ENCODE measurements around the gene GPR155. TPM values are rescaled to one million over a fixed set of nuclear protein-coding genes. Genes with fewer than 3 reads are reported as not detected.

GPR155 gene
- total RNA-seq, 4 donors from 2014 or later, result 20.6 to 31.2 (median 26.0) TPM

DNA sequence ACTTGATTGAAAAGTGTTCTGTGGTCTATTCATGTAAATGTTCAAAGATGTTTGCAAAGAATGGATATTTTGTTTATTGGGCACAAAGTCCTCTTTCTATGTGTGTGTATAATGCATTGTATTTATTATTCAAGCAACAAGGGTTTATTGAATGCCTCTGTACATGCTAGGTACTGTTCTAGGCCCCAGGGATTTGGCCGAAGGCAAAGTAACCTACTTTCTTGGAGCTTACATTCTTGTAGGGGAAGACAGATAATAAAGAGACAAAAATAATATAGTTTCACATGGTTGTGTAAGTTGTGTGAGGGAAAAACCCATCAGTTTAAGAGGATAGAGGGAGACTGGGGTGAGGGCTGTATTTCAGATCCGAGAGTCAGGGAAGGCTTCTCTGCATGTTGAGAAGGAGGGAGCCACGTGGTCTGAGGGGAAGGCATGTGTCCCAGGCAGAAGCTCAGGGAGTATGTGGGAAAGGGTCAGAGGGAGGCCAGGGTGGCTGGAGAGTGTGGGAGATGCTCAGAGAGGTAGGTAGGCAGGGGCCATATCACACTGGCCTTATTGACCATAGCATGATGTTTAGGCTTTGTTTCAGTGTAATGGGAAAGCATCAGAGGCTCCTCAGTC lies 40.4 kb upstream of the GPR155 start:
- Histone ChIP-seq H3K27me3 (no peaks in the 10 kb centered on the region), H3K36me3 (no peaks in the 10 kb centered on the region), H3K4me1 (no peaks in the 10 kb centered on the region), H3K9me3 (no peaks in the 10 kb centered on the region), H3K4me3 (no peak overlapping the region), H3K27ac (no peak overlapping the region)
- TF ChIP-seq, protein P1, sequence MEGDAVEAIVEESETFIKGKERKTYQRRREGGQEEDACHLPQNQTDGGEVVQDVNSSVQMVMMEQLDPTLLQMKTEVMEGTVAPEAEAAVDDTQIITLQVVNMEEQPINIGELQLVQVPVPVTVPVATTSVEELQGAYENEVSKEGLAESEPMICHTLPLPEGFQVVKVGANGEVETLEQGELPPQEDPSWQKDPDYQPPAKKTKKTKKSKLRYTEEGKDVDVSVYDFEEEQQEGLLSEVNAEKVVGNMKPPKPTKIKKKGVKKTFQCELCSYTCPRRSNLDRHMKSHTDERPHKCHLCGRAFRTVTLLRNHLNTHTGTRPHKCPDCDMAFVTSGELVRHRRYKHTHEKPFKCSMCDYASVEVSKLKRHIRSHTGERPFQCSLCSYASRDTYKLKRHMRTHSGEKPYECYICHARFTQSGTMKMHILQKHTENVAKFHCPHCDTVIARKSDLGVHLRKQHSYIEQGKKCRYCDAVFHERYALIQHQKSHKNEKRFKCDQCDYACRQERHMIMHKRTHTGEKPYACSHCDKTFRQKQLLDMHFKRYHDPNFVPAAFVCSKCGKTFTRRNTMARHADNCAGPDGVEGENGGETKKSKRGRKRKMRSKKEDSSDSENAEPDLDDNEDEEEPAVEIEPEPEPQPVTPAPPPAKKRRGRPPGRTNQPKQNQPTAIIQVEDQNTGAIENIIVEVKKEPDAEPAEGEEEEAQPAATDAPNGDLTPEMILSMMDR (IDR thresholded peaks at IDR 0.05), result no peak
- TF ChIP-seq POLR2A (IDR thresholded peaks at IDR 0.05) (no peak), EP300 (IDR thresholded peaks at IDR 0.05) (no peak), POLR2AphosphoS5 (IDR thresholded peaks at IDR 0.05) (no peak)
- WGBS, result 91% methylated on average over 3 of the region's 3 CpGs
- DNase-seq (ENCODE audit: low spot score in 2 of 2), result no peak

DNA sequence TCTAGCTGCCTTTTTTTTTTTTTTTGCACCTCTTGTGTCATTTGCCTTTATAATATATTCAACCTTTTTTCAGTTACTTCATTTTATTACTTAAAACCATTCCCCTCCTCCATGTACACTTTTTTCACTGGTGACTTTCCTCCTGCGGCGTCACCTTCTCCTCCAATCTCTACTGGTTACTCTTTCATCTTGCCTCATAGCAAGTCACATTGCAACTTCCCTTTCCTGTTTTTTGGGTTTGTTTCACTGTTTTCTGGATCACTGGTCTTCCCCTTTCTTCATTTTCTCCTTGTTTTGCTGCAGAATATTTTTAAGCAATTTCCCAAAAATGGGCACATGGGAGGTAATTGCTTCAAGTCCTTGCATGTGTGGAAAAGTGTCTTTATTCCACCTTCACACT lies 37.7 kb upstream of the GPR155 start:
- DNase-seq (ENCODE audit: low spot score in 2 of 2), result no peak
- TF ChIP-seq, protein P1 (IDR thresholded peaks at IDR 0.05), result no peak
- H3K9me3 ChIP-seq, result no peaks in the 10 kb centered on the region
- no peak overlapping the region for H3K27ac ChIP-seq
- no peaks in the 10 kb centered on the region for H3K36me3 ChIP-seq
- H3K27me3 ChIP-seq, result no peaks in the 10 kb centered on the region
- no peak overlapping the region for H3K4me3 ChIP-seq
- H3K4me1 ChIP-seq, result no peaks in the 10 kb centered on the region
- 84% methylated on average over 2 of the region's 2 CpGs for WGBS

DNA sequence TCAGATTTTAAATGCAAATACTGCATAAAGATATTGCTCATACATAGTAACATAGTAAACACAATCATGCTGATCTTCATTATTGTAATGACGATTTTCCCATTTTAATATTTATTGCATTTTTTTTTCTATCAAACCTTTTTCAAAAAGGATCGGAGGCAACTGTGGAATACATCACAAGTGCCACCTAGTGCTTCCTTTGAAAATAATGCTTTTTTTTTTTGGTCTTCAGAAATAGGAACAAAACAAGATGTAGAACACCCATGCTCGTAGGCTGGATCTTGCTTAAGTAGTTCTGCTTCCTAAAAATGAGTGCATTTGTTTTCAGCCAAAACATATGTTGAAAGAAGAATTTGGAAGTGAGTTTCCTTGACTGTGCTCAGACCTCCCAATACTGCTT lies 35.7 kb upstream of the GPR155 start:
- Histone ChIP-seq H3K27ac (no peak overlapping the region), H3K36me3 (no peaks in the 10 kb centered on the region), H3K9me3 (no peaks in the 10 kb centered on the region), H3K4me3 (no peak overlapping the region), H3K4me1 (no peaks in the 10 kb centered on the region), H3K27me3 (no peaks in the 10 kb centered on the region)
- 11% methylated on average over 3 of the region's 3 CpGs for WGBS
- DNase-seq (ENCODE audit: low spot score in 2 of 2), result no peak
- TF ChIP-seq POLR2A (IDR thresholded peaks at IDR 0.05), result no peak
- TF ChIP-seq EP300 (IDR thresholded peaks at IDR 0.05), result no peak
- TF ChIP-seq, protein P1 (IDR thresholded peaks at IDR 0.05), result no peak
- no peak for TF ChIP-seq POLR2AphosphoS5 (IDR thresholded peaks at IDR 0.05)

DNA sequence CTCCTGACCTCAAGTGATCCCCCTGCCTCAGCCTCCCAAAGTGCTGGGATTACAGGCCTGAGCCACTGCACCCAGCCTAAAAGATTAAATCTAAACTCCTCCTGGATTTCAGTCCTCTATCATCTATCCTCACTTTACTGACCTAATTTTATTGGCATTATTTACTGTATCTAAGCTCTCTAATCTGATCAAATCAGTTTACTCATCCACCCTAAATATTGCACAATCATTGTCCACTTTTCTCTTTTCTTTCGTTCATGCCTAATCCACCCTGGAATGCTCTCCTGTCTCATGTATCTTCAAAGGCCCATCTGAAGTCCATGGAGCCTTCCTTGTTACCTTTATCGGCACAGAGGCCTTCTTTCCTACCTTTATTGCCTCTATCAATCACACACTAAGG lies 31.6 kb upstream of the GPR155 start:
- no peak overlapping the region for H3K4me3 ChIP-seq
- H3K27ac ChIP-seq, result no peak overlapping the region
- H3K4me1 ChIP-seq, result no peaks in the 10 kb centered on the region
- no peaks in the 10 kb centered on the region for H3K36me3 ChIP-seq
- WGBS, result 57% methylated on average over 2 of the region's 2 CpGs
- no peaks in the 10 kb centered on the region for H3K27me3 ChIP-seq
- TF ChIP-seq, protein P1 (IDR thresholded peaks at IDR 0.05), result no peak
- no peak for TF ChIP-seq EP300 (IDR thresholded peaks at IDR 0.05)
- no peak for TF ChIP-seq POLR2A (IDR thresholded peaks at IDR 0.05)
- no peak for TF ChIP-seq POLR2AphosphoS5 (IDR thresholded peaks at IDR 0.05)
- no peak for DNase-seq (ENCODE audit: low spot score in 2 of 2)
- no peaks in the 10 kb centered on the region for H3K9me3 ChIP-seq

DNA sequence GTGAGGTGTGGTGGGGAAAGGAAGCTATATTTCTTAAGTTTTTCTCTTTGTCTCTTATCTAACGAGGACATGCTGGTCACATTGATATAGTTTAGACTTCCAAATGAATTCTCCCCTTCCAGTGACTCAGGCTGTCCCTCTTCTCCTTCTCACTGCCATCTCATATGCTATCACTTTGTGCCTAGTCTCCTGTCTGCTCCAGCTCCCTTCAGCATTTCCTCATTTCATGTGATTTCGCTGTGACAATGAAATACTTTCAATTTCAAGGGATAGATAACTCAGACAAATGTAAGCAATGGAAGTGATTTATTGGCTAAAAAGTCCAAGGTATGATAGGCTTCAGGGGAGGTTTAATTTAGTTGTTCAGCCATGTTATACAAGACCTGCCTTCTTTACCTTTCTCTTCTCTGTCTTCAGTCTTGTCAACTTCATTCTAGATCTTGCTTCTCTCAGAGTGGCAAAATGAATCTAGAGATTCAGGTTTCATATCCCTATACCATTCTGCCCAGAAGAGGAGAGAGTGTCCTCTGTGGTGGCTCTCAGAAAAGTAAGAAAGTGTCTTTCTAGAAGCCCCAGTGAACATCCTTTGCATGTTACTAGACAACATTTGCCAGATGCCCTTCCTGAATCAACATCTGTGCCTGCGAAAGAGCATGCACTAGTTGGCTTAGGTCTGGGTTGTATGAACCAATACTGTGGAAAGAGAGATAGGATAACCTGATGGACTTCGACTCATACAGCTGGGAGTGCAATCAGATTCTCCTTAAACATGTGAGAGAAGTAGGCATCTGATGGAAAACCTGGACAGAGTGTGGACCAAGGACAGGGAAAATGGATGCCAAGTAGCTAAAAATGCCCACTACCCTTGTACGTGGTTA lies 29.9 kb upstream of the GPR155 start:
- Histone ChIP-seq H3K4me1 (no peaks in the 10 kb centered on the region), H3K36me3 (no peaks in the 10 kb centered on the region), H3K4me3 (no peak overlapping the region), H3K9me3 (no peaks in the 10 kb centered on the region), H3K27me3 (no peaks in the 10 kb centered on the region), H3K27ac (no peak overlapping the region)
- TF ChIP-seq POLR2AphosphoS5 (IDR thresholded peaks at IDR 0.05), result no peak
- TF ChIP-seq EP300 (IDR thresholded peaks at IDR 0.05), result no peak
- TF ChIP-seq, protein P1 (IDR thresholded peaks at IDR 0.05), result no peak
- TF ChIP-seq POLR2A (IDR thresholded peaks at IDR 0.05), result no peak
- no peak for DNase-seq (ENCODE audit: low spot score in 2 of 2)
- 87% methylated on average over 5 of the region's 5 CpGs for WGBS

Data from suprapubic skin (tissue), 4 donors.